GM11168 (cell line): Measurements from ENCODE around the gene SLC2A3.
"Not testable (repeated sequence)": the region's sequence is repeated elsewhere in the genome, so short reads cannot be mapped to it uniquely, and the experiment has no call there.

ENCODE experiments used
- in situ Hi-C: fragments of 300-500 bp; cut with MboI; formaldehyde crosslinking; loops from one replicate; pipeline ENCODE4 v1.12.0; 2022; ENCODE audit warnings: low sequenced_read_pairs; ENCODE audit not compliant: unreplicated experiment

Gene SLC2A3

GRCh38 chr12:7953912-7954311 is 17.9 kb upstream of the SLC2A3 start:
- in situ Hi-C loops: not testable (repeated sequence)

GRCh38 chr12:7951671-7952070 is 15.7 kb upstream of the SLC2A3 start:
- in situ Hi-C loops: no loop called here

GRCh38 chr12:7950230-7950943 is 14.4 kb upstream of the SLC2A3 start:
- in situ Hi-C loops: not testable (repeated sequence)

GRCh38 chr12:7948589-7949260 is 12.7 kb upstream of the SLC2A3 start:
- in situ Hi-C loops: no loop called here

GRCh38 chr12:7947011-7947410 is 11.0 kb upstream of the SLC2A3 start:
- in situ Hi-C loops: no loop called here

GRCh38 chr12:7944760-7945159 is 8.8 kb upstream of the SLC2A3 start:
- in situ Hi-C loops: not testable (repeated sequence)

GRCh38 chr12:7940906-7941305 is 4.9 kb upstream of the SLC2A3 start:
- in situ Hi-C loops: no loop called here

GRCh38 chr12:7937833-7938506 is 2.0 kb upstream of the SLC2A3 start:
- in situ Hi-C loops: no loop called here

- in situ Hi-C loops: loop anchor here (5.0 kb wide), 1 partner anchor 32 kb away; no protein-coding TSS in a partner anchor
Measured at GRCh38 chr12:7934889-7935492, 996 bp downstream of the SLC2A3 start.

- in situ Hi-C loops: loop anchor here (5.0 kb wide), 1 partner anchor 33 kb away; no protein-coding TSS in a partner anchor
Measured at GRCh38 chr12:7934091-7934888, 1.7 kb downstream of the SLC2A3 start.

- in situ Hi-C loops: loop anchor here (5.0 kb wide), 1 partner anchor 34 kb away; no protein-coding TSS in a partner anchor
Measured at GRCh38 chr12:7933255-7933726, 2.7 kb downstream of the SLC2A3 start.

GRCh38 chr12:7932599-7933240 is 3.3 kb downstream of the SLC2A3 start:
- in situ Hi-C loops: loop anchor here (5.0 kb wide), 1 partner anchor 35 kb away; no protein-coding TSS in a partner anchor

GRCh38 chr12:7929083-7929792 is 6.7 kb downstream of the SLC2A3 start:
- in situ Hi-C loops: no loop called here

- in situ Hi-C loops: no loop called here
Measured at GRCh38 chr12:7927470-7927869, 8.5 kb downstream of the SLC2A3 start.

GRCh38 chr12:7926068-7926666 is 9.8 kb downstream of the SLC2A3 start:
- in situ Hi-C loops: not testable (repeated sequence)

- in situ Hi-C loops: no loop called here
Measured at GRCh38 chr12:7923241-7924236, 12.4 kb downstream of the SLC2A3 start.

GRCh38 chr12:7921181-7921580 is 14.8 kb downstream of the SLC2A3 start:
- in situ Hi-C loops: not testable (repeated sequence)
